H9 (cell line): Measurements from ENCODE around the gene EOGT. TPM values are rescaled to one million over a fixed set of nuclear protein-coding genes. Genes with fewer than 3 reads are reported as not detected.

ENCODE experiments used
- DNase-seq: peaks from one replicate; pipeline ENCODE4 v3.0.0-alpha.2; 2017
- H2AFZ ChIP-seq: one replicate; pipeline ENCODE4 v1.6.1; 2013; ENCODE audit warnings: mild to moderate bottlenecking, low read length, control low read depth, moderate library complexity
- H2AK5ac ChIP-seq: 2 replicates; pipeline ENCODE4 v1.6.1; 2013; ENCODE audit warnings: low read length, control low read depth, mixed read lengths; ENCODE audit not compliant: insufficient read length
- H2BK120ac ChIP-seq: one replicate; pipeline ENCODE4 v1.6.1; 2013; ENCODE audit warnings: low read depth, mild to moderate bottlenecking, low read length, control low read depth, inconsistent platforms; ENCODE audit not compliant: poor library complexity, severe bottlenecking
- H2BK12ac ChIP-seq: 2 replicates; pipeline ENCODE4 v1.6.1; 2013; ENCODE audit warnings: low read length, control low read depth, mixed read lengths, low read depth; ENCODE audit not compliant: insufficient read length
- H2BK15ac ChIP-seq: 2 replicates; pipeline ENCODE4 v1.6.1; 2013; ENCODE audit warnings: low read depth, low read length, control low read depth
- H2BK20ac ChIP-seq: one replicate; pipeline ENCODE4 v1.6.1; 2013; ENCODE audit warnings: low read depth, mild to moderate bottlenecking, low read length, control low read depth, inconsistent platforms; ENCODE audit not compliant: poor library complexity, severe bottlenecking
- H2BK5ac ChIP-seq: 2 replicates; pipeline ENCODE4 v1.6.1; 2013; ENCODE audit warnings: low read length, control low read depth, mixed read lengths; ENCODE audit not compliant: insufficient read length
- H3K14ac ChIP-seq: 2 replicates; pipeline ENCODE4 v1.6.1; 2013; ENCODE audit warnings: low read length, control low read depth; ENCODE audit not compliant: insufficient read depth
- H3K18ac ChIP-seq: 2 replicates; pipeline ENCODE4 v1.6.1; 2013; ENCODE audit warnings: low read depth, mild to moderate bottlenecking, mixed read lengths, low read length, control low read depth; ENCODE audit not compliant: insufficient read length
- H3K23ac ChIP-seq: 2 replicates; pipeline ENCODE4 v1.6.1; 2013; ENCODE audit warnings: low read length, control low read depth, mixed read lengths, low read depth; ENCODE audit not compliant: insufficient read length
- H3K23me2 ChIP-seq: 2 replicates; pipeline ENCODE4 v1.6.1; 2013; ENCODE audit warnings: low read depth, mild to moderate bottlenecking, mixed read lengths, low read length, control low read depth; ENCODE audit not compliant: insufficient read length, poor library complexity, severe bottlenecking
- H3K27ac ChIP-seq: 2 replicates; pipeline ENCODE4 v1.5.1; 2013; ENCODE audit warnings: low read length, control low read depth, mixed read lengths, low read depth; ENCODE audit not compliant: insufficient read length
- H3K27me3 ChIP-seq: 2 replicates; pipeline ENCODE4 v1.6.1; 2013; ENCODE audit warnings: low read length, control low read depth, inconsistent platforms; ENCODE audit not compliant: insufficient read depth
- H3K4ac ChIP-seq: 2 replicates; pipeline ENCODE4 v1.6.1; 2013; ENCODE audit warnings: low read depth, mild to moderate bottlenecking, control low read depth, inconsistent platforms, low read length, moderate library complexity
- H3K4me1 ChIP-seq: 2 replicates; pipeline ENCODE4 v1.6.1; 2013; ENCODE audit warnings: low read length, control low read depth, inconsistent platforms; ENCODE audit not compliant: insufficient read depth
- H3K4me2 ChIP-seq: 2 replicates; pipeline ENCODE4 v1.6.1; 2013; ENCODE audit warnings: low read length, control low read depth, mixed read lengths; ENCODE audit not compliant: insufficient read length, insufficient read depth
- H3K56ac ChIP-seq: 2 replicates; pipeline ENCODE4 v1.6.1; 2013; ENCODE audit warnings: low read depth, mild to moderate bottlenecking, mixed read lengths, low read length, control low read depth; ENCODE audit not compliant: insufficient read length
- H3K79me1 ChIP-seq: 2 replicates; pipeline ENCODE4 v1.6.1; 2013; ENCODE audit warnings: low read depth, mild to moderate bottlenecking, moderate library complexity, low read length, control low read depth, inconsistent platforms; ENCODE audit not compliant: insufficient read depth, poor library complexity, severe bottlenecking
- H3K79me2 ChIP-seq: 2 replicates; pipeline ENCODE4 v1.6.1; 2013; ENCODE audit warnings: low read length, control low read depth, inconsistent platforms; ENCODE audit not compliant: insufficient read depth
- H3K9ac ChIP-seq: 2 replicates; pipeline ENCODE4 v1.6.1; 2013; ENCODE audit warnings: low read length, control low read depth, mixed read lengths; ENCODE audit not compliant: insufficient read length; ENCODE audit errors: extremely low read depth
- H3K9me3 ChIP-seq: one replicate; pipeline ENCODE4 v1.6.1; 2013; ENCODE audit warnings: low read depth, low read length, inconsistent platforms; ENCODE audit not compliant: control insufficient read depth
- H3T11ph ChIP-seq: one replicate; pipeline ENCODE4 v1.6.1; 2013; ENCODE audit warnings: mild to moderate bottlenecking, low read length, control low read depth, inconsistent platforms
- H4K20me1 ChIP-seq: one replicate; pipeline ENCODE4 v1.6.1; 2013; ENCODE audit not compliant: control insufficient read depth, insufficient read length, insufficient read depth
- H4K5ac ChIP-seq: 2 replicates; pipeline ENCODE4 v1.6.1; 2013; ENCODE audit warnings: low read depth, mild to moderate bottlenecking, mixed read lengths, low read length, control low read depth; ENCODE audit not compliant: insufficient read length
- H4K8ac ChIP-seq: replicated peaks from 2 replicates; pipeline ENCODE4 v1.6.1; 2013; ENCODE audit warnings: low read length, control low read depth, mixed read lengths, low read depth; ENCODE audit not compliant: insufficient read length
- H4K91ac ChIP-seq: 2 replicates; pipeline ENCODE4 v1.6.1; 2013; ENCODE audit warnings: low read depth, mild to moderate bottlenecking, moderate library complexity, mixed read lengths, low read length, control low read depth; ENCODE audit not compliant: insufficient read length
- H3K27ac Mint-ChIP-seq, 3 experiments: 2 replicates in 2 of 3; 3 replicates in 1 of 3; pipeline ENCODE4 v1.8.0; 2020 to 2021; ENCODE audit warnings: mixed read lengths in 3 of 3, mild to moderate bottlenecking in 1 of 3, moderate library complexity in 1 of 3
- H3K27me3 Mint-ChIP-seq: 2 replicates; pipeline ENCODE4 v1.8.0; 2021; ENCODE audit warnings: low read depth, mild to moderate bottlenecking, moderate library complexity, mixed read lengths
- H3K36me3 Mint-ChIP-seq, 3 experiments: 2 replicates in 2 of 3; 3 replicates in 1 of 3; pipeline ENCODE4 v1.8.0; 2020 to 2021; ENCODE audit warnings: low read depth in 3 of 3, mixed read lengths in 3 of 3; ENCODE audit not compliant: insufficient read depth in 1 of 3
- H3K4me1 Mint-ChIP-seq, 2 experiments: 2 replicates each; pipeline ENCODE4 v1.8.0; 2020; ENCODE audit warnings: mixed read lengths in 2 of 2
- H3K4me3 Mint-ChIP-seq, 2 experiments: 2 replicates in 1 of 2; 3 replicates in 1 of 2; pipeline ENCODE4 v1.8.0; 2020 to 2021; ENCODE audit warnings: mild to moderate bottlenecking in 2 of 2, mixed read lengths in 2 of 2, moderate library complexity in 1 of 2
- H3K9me3 Mint-ChIP-seq, 2 experiments: 2 replicates in 1 of 2; 3 replicates in 1 of 2; pipeline ENCODE4 v1.8.0; 2020; ENCODE audit warnings: mild to moderate bottlenecking in 2 of 2, mixed read lengths in 2 of 2, moderate library complexity in 1 of 2
- CTCF ChIP-seq: fragments of 200-600 bp; sonication (generic); conservative IDR thresholded peaks from 3 replicates; pipeline ENCODE4 v1.8.0; 2021; ENCODE audit warnings: antibody characterized with exemption, mild to moderate bottlenecking
- WGBS: extraction: QIAGEN DNeasy Blood & Tissue Kit; methylation state at CpG from one replicate; pipeline ENCODE4 v1.1.7; 2013; ENCODE audit warnings: missing lambda C conversion rate, low lambda C conversion rate, mixed read lengths; ENCODE audit not compliant: insufficient read length; ENCODE audit errors: extremely low coverage; 5-methylcytosine and 5-hydroxymethylcytosine counted together
- total RNA-seq: library from RNA; stranded (reverse); gene quantifications from 2 replicates; pipeline ENCODE4 v1.2.1, GENCODE V29; 2021

The EOGT gene
- total RNA-seq, 1 experiment from 2014 or later, result 30.5 TPM

DNA sequence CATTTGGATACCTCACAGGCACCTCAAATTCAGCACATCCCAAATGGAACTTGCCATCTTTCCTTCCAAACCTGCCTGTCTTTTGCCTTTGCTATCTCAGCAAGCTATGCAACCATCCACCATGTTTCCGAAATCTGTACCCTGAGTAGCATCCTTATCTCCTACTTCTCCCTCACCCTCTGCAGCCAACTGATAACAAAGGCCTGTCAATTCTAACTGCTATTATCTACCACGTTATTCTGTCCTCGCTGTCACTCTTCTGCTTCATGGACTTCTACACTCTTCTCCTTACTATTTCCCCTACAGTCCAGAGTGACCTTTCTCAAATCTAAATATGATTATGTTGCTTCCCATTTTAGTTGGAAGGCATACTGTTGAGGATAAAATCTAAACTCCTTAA lies 55.6 kb downstream of the EOGT start:
- no peaks in the 10 kb centered on the region for H3K9me3 Mint-ChIP-seq
- TF ChIP-seq CTCF, result no peak
- H4K5ac ChIP-seq, result no peak overlapping the region
- H3K27ac ChIP-seq, result no peak overlapping the region
- H2BK12ac ChIP-seq, result no peak overlapping the region
- no peak overlapping the region for H3K9ac ChIP-seq
- H3K14ac ChIP-seq, result no peak overlapping the region
- no peak overlapping the region for H2BK120ac ChIP-seq
- H3K36me3 Mint-ChIP-seq, result no peaks in the 10 kb centered on the region
- no peak overlapping the region for H3K4ac ChIP-seq
- H3K23me2 ChIP-seq, result no peaks in the 10 kb centered on the region
- no peaks in the 10 kb centered on the region for H4K20me1 ChIP-seq
- no peaks in the 10 kb centered on the region for H3K79me1 ChIP-seq
- no peaks in the 10 kb centered on the region for H3K27me3 Mint-ChIP-seq
- no peak overlapping the region for H2AK5ac ChIP-seq
- H3K9me3 ChIP-seq, result no peaks in the 10 kb centered on the region
- no peak overlapping the region for H3K27ac Mint-ChIP-seq
- H3K79me2 ChIP-seq, result no peaks in the 10 kb centered on the region
- H3K4me1 Mint-ChIP-seq, result peaks cover 13 to 14% of the 10 kb centered on the region in 2 experiments
- no peak overlapping the region for H3K56ac ChIP-seq
- H2BK20ac ChIP-seq, result no peak overlapping the region
- whole genome bisulfite sequencing, result no CpG with 5 or more reads among the region's 3 CpGs
- H2BK5ac ChIP-seq, result no peak overlapping the region
- no peak overlapping the region for H3T11ph ChIP-seq
- no peaks in the 10 kb centered on the region; the same call in 1 of the 2 replicates for H3K4me1 ChIP-seq
- no peak overlapping the region for H3K23ac ChIP-seq
- DNase-seq, result no peak
- H3K18ac ChIP-seq, result no peak overlapping the region
- no peaks in the 10 kb centered on the region for H3K27me3 ChIP-seq
- no peak overlapping the region for H2AFZ ChIP-seq
- H4K8ac ChIP-seq, result no peak overlapping the region
- H4K91ac ChIP-seq, result no peak overlapping the region
- H2BK15ac ChIP-seq, result no peak overlapping the region
- no peak overlapping the region for H3K4me2 ChIP-seq
- H3K4me3 Mint-ChIP-seq, result no peak overlapping the region
